H1 (cell line): ENCODE results near the gene CHN2. TPM values are rescaled to one million over a fixed set of nuclear protein-coding genes. Genes with fewer than 3 reads are reported as not detected.

ENCODE experiments used
- BCL11A ChIP-seq, 2 experiments: IDR thresholded peaks; one replicate each; pipeline ENCODE4 v1.6.1; 2011; ENCODE audit warnings: low read depth in 2 of 2, low read length in 2 of 2, mild to moderate bottlenecking in 2 of 2
- KDM4A ChIP-seq: IDR thresholded peaks from one replicate; pipeline ENCODE4 v1.7.1; 2012; ENCODE audit warnings: low read depth, mild to moderate bottlenecking, moderate library complexity, low read length, inconsistent platforms; ENCODE audit not compliant: severe bottlenecking
- SRF ChIP-seq: IDR thresholded peaks from 2 replicates; pipeline ENCODE4 v1.6.1; 2011; ENCODE audit warnings: mild to moderate bottlenecking, low read depth, low read length, moderate library complexity
- polyA plus RNA-seq, 7 experiments: library from polyadenylated mRNA; depleted of rRNA in 3 of 7; stranded (reverse) in 5 of 7; unstranded in 2 of 7; fragments of >200 nt in 5 of 7; fragments of 200-250 nt in 2 of 7; gene quantifications; 1 replicate in 5 of 7; 2 replicates in 1 of 7; 4 replicates in 1 of 7; pipeline versions ENCODE4 v1.2.1 to v1.2.3, GENCODE V29; 2011 to 2013; ENCODE audit warnings: missing spikeins in 2 of 7, mixed read lengths in 2 of 7
- total RNA-seq: library from RNA; stranded (reverse); fragmentation: NEBNext Ultra II Directional; extraction: Animal tissue kit (Norgen Biotek cat#: 25700); gene quantifications from 2 replicates; pipeline ENCODE4 v1.2.1, GENCODE V29; 2021

CHN2 gene
- total and polyA plus RNA-seq, 2 of the 8 experiments (the other 6 are each of a cell fraction or from before 2014, with no cell fraction given) = 2.9 to 4.8 TPM

- TF ChIP-seq KDM4A (no peak), BCL11A (IDR thresholded peaks at IDR 0.05; ENCODE audit: low read depth in 2 of 2, low read length in 2 of 2) (no peak), SRF (no peak)
Observed at GRCh38 chr7:29421010-29421956, 226.7 kb downstream of the CHN2 start (continued).
